Non-pigmented ciliary epithelial cell (primary cell): ENCODE results near the gene EMX1.
"Not testable (repeated sequence)": the region's sequence is repeated elsewhere in the genome, so short reads cannot be mapped to it uniquely, and the experiment has no call there.

ENCODE experiments used
- DNase-seq: peaks from one replicate; pipeline ENCODE4 v3.0.0-alpha.2; 2010; ENCODE audit warnings: low read depth

EMX1 gene

GRCh38 chr2:72900191-72900825 lies 17.0 kb upstream of the EMX1 start:
- no peak for DNase-seq

- no peak for DNase-seq
These were observed 15.9 kb upstream of the EMX1 start for GRCh38 chr2:72901426-72901825.

GRCh38 chr2:72907369-72907768 lies 9.9 kb upstream of the EMX1 start:
- not testable (repeated sequence) for DNase-seq

DNA sequence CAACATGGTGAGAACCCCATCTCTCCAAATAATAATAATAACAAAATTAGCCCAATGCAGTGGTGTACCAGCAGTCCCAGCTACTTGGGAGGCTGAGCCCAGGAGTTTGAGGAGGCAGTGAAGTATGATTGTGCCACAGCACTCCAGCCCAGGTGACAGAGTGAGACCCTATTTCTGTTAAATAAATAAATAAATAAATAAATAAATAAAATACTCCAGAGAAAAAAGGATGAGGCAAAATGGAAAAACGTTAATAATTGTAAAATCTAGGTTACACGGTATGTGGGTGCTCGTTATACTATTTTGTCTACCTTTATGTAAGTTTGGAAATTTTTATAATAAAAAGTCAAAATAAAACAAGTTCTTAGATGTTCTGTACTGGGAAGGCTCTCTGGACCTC lies 8.6 kb upstream of the EMX1 start:
- no peak for DNase-seq

DNA sequence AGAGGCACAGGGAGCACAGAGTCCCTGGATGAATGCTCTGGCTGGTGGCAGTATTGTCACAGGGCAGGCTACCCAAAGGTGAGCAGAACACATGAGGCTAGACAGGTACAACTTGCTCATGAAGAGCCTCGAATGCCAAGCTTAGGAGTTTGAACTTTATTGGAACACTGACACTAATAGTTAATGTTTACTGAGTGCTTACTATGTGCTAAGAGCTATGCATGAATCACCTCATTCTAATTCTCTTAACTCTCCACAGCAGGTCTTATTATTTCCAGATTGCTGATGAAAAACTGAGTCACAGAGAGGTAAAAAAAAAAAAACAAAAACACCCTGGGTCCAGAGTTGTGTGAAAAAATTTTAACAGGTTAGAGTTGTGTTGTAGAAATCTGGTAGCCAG lies 6.1 kb upstream of the EMX1 start:
- DNase-seq = no peak

DNA sequence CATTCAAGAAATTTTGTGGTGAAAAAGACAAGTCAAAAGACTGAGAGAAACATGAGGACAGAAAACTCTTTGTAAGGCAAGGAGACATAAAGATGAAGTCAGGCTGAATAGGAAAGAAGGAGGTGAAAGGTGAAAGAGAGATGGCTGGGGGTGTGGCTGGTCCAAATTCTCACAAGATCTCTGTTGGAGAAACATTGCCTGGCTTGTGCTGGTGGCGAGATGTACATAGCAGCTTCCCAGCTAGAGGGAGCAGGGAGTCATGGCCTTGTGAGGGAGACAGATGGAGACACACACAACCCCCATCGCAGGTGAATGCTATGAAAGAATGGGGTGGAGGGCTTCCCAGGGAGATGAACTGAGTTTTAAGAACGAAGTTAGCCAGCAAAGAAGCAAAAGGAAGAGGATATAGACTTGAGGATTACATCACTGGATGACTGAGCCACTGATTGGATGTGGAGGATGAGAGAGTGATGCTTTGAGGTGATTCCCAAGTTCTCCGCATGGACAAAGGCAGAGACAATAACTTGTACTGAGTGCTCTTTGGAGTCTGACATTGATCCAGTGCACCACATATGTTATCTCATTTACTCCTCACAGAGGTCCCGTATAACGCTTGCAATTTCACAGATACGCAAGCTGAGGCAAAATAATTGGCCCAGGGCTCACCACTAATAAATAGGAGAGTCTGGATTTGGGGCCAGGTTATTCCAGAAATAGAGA lies 3.7 kb upstream of the EMX1 start:
- DNase-seq = no peak

DNA sequence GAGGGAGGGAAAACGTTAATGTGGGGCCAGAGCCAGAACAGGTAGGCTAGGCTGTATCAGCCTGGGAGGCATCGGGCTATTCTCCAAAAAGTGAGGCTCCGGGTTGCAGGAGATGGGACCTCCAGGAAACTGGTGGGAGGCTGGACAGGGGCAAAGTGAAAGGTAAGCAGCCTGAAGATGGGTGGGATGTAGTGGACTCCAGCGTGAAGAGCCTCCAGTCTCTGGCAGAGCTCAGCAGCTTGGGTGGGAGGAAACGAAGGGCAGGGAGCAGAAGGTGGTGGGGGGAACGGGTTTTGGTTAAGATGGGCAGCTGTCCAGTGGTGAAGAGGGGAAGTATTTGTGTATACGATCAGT lies 3.1 kb upstream of the EMX1 start:
- DNase-seq = no peak

GRCh38 chr2:72914589-72915319 lies 2.6 kb upstream of the EMX1 start:
- no peak for DNase-seq

GRCh38 chr2:72915320-72915906 lies 1.9 kb upstream of the EMX1 start:
- no peak for DNase-seq

- no peak for DNase-seq
These were observed 1.2 kb upstream of the EMX1 start for GRCh38 chr2:72915907-72916742.

- no peak for DNase-seq
These were observed 579 bp upstream of the EMX1 start for GRCh38 chr2:72916743-72917137.

DNA sequence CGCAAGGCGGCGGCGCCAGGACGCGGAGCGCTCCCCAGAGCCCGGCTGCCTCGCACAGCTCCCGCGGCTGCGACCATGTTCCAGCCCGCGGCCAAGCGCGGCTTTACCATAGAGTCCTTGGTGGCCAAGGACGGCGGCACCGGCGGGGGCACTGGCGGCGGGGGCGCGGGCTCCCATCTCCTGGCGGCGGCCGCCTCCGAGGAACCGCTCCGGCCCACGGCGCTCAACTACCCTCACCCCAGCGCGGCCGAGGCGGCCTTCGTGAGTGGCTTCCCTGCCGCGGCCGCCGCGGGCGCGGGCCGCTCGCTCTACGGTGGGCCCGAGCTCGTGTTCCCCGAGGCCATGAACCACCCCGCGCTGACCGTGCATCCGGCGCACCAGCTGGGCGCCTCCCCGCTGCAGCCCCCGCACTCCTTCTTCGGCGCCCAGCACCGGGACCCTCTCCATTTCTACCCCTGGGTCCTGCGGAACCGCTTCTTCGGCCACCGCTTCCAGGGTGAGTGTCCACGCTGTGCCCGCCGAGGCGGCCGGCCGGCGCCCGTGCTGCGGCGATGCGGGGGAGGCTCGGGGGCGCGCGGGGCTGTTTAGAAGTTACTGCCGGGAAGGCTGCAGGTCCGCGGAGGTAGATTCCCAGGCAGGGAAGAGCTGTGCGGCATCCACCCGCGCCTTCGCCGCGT lies 696 bp downstream of the EMX1 start:
- DNase-seq = no peak

- no peak for DNase-seq
These were observed 2.3 kb downstream of the EMX1 start for GRCh38 chr2:72919414-72920317.

- DNase-seq = no peak
These were observed 3.2 kb downstream of the EMX1 start for GRCh38 chr2:72920318-72921087.

DNA sequence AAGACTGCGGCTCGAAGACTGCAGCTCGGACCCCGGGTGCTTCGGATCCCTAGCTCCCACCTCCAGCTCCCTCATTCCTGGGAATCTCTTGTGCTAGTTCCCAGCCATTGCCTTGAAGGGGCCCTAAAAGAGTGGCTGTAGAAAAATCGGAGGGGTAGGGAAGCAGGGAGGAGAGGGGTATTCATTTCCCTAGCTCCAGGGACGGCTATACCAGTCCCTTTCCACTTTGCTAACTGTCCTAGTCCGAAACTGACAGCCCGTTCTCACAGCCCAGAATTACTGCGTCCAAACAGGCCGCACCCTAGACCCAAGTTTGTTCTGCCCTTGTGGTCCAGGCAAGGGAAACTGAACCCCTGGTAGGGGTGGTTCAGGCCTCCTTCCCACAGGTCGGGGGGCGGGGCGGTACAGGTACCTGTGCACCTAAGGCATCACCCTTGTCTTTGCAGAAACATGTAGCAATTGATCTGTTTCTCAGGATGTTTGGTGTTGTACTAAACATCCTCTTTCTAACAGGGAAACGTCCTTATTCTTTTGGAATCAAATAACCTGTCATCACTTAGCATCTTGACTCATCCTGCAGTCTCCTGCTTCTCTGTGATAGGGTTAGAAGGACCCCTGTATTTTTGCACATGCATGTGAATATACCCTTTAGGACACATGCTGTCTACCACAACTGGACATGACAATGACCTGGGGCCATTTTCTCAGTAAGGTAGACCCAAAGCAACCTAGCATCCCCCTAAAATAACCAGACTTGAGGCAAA lies 4.0 kb downstream of the EMX1 start:
- DNase-seq = no peak

DNA sequence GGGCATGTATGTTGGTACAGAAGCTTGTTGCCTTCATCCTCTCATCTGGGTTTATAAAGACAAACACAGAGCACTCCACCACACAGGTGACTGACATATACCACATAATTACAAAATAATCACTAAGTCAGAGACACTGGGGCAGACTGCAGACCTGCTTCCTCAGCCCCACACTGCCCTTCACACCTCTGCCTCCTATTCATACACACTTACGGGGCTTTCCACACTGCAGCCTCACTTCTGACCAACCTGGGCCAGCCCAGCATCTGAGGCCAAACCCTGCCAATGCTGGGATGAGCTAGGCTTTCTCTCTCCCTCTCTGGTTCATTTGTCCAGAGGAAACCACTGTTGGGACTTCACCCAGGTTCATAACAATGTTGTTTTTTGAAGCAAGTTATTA lies 4.5 kb downstream of the EMX1 start:
- DNase-seq = no peak

DNA sequence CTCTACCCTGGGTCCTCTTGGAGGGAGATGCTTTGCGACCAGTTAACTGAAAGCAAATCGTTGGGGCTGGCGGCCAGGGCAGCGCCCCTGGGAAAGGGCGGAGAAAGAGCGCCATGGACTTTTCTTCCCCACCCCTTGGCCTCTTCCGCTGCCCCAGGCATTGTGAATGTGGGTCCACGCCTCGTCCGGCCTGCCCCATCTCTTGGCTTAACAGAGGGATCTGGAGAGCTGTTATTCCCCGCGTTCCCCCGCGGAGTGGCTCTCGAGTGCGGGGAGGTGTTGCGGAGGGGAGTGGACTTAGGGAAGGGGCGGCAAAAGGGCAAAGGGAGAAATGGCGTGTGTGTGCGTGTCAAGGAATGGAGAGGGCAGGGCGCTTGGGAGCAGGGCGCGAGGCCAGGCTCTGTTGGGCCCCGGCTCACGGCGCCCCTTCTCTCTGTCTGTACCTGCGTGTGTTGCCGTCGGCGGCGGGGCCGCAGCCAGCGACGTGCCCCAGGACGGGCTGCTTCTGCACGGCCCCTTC lies 6.6 kb downstream of the EMX1 start:
- no peak for DNase-seq

DNA sequence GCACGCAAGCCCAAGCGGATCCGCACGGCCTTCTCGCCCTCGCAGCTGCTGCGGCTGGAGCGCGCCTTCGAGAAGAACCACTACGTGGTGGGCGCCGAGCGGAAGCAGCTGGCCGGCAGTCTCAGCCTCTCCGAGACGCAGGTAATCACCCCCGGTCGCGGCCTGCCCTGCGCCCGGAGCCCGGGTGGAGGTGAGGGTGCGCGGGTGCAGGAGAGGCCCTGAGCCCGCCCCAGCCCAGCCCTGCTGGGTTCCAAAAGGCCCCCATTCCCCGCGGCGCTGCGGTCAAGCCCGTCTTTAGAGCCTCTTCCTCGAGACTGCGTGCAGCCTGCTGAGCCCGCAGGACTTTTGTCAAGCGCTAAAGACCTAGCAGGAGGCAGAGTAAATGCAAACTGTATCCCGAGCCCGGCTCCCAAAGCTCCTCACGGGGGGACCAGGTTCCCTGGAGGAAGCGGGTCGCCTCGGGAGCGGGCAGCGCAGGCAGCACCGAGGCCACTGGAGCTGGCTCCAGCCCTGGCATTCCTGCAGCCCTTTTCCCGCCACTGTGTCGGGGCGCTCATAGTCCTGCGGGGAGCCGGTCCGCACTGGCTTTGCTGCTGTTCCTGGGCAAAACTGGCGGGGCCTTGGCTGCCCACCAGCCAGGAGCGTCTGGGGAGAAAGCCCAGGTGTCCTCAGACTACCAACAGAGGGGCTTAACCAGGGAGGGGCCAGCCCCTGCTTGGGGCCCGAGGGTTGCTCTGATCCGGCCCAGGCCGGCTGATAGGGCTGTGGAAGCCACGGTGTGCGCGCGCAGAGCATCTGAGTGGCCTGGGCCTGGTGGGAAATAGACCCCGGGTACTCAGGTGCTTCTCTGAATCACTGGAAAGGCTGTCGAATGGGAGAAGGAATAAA lies 7.3 kb downstream of the EMX1 start:
- DNase-seq = no peak
